GM12878 (cell line): ENCODE results near the gene PFKFB3. TPM values are rescaled to one million over a fixed set of nuclear protein-coding genes. Genes with fewer than 3 reads are reported as not detected.

Experiments used
- CUX1 ChIP-seq: IDR thresholded peaks from 2 replicates; pipeline ENCODE4 v1.6.1; 2012; ENCODE audit warnings: improper control_type of control experiment, low read depth, low read length; ENCODE audit not compliant: insufficient replicate concordance
- EGR1 ChIP-seq, 2 experiments: IDR thresholded peaks; 1 replicate in 1 of 2; 2 replicates in 1 of 2; pipeline ENCODE4 v1.6.1; 2011 to 2012; ENCODE audit warnings: low read depth in 2 of 2, low read length in 2 of 2, borderline replicate concordance in 1 of 2, mild to moderate bottlenecking in 1 of 2, moderate library complexity in 1 of 2
- MYB ChIP-seq: fragments of 150-350 bp; IDR thresholded peaks from 2 replicates; pipeline ENCODE4 v1.6.1; 2014; ENCODE audit warnings: mild to moderate bottlenecking, low read depth, low read length, borderline replicate concordance
- PAX8 ChIP-seq: fragments of 450-650 bp; IDR thresholded peaks from 2 replicates; pipeline ENCODE4 v1.6.1; 2017; ENCODE audit warnings: mild to moderate bottlenecking, moderate library complexity
- RB1 ChIP-seq: fragments of 450-650 bp; formaldehyde crosslinking; IDR thresholded peaks from 2 replicates; pipeline ENCODE4 v1.6.1; 2017; ENCODE audit warnings: mild to moderate bottlenecking, borderline replicate concordance
- polyA plus RNA-seq, 11 experiments: library from polyadenylated mRNA; depleted of rRNA in 4 of 11; unstranded in 6 of 11; stranded (reverse) in 5 of 11; fragments of >200 nt; fragmentation: Nextera tagmentation in 4 of 11; fragmentation: Illumina TruSeq in 1 of 11; extraction: Ambion mirVana in 4 of 11; extraction: Trizol in 1 of 11; gene quantifications; 1 replicate in 1 of 11; 2 replicates in 10 of 11; pipeline versions ENCODE4 v1.2.1 to v1.2.3, GENCODE V29; 2011 to 2016; ENCODE audit warnings: inconsistent platforms in 2 of 11, missing spikeins in 2 of 11, low read depth in 1 of 11
- total RNA-seq, 4 experiments: library from RNA; depleted of rRNA in 3 of 4; stranded (reverse); fragments of >200 nt in 3 of 4; fragmentation: Illumina TruSeq in 1 of 4; extraction: Trizol in 1 of 4; gene quantifications; 2 replicates each; pipeline versions ENCODE4 v1.2.1 to v1.2.3, GENCODE V29; 2013 to 2021
- TF ChIP-seq, protein P1 (sequence below): IDR thresholded peaks from 2 replicates; pipeline ENCODE4 v1.6.1; 2011; ENCODE audit warnings: borderline replicate concordance, low read depth, mild to moderate bottlenecking, moderate library complexity, mixed read lengths, low read length; ENCODE audit not compliant: insufficient read depth; ENCODE audit errors: extremely low read length

The PFKFB3 gene
- total and polyA plus RNA-seq, 10 of the 15 experiments (the other 5 are each of a cell fraction or from before 2014, with no cell fraction given), result 1.6 to 46.7 (median 13.7) TPM

DNA sequence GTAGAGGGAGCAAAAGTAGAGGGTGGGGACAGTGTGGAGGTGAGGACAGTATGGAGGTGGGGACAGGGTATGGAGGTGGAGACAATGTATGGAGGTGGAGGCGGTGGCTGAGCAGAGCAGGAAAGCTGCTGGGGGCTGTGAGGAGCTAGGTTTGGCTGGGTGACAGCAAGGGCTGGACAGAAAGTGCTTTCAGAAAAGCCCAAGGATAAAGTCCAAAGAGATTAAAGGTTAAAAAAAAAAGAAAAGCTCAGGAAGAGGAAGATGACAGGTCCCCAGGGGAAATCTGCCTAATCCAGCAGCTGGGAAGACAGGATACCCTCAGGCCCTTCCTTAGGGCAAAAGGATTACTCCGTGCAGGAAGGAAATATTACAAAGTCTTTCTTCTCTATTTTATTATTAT, 32.1 kb upstream of the PFKFB3 start (continued):
- no peak for TF ChIP-seq CUX1
- no peak for TF ChIP-seq PAX8
- TF ChIP-seq, protein P1, sequence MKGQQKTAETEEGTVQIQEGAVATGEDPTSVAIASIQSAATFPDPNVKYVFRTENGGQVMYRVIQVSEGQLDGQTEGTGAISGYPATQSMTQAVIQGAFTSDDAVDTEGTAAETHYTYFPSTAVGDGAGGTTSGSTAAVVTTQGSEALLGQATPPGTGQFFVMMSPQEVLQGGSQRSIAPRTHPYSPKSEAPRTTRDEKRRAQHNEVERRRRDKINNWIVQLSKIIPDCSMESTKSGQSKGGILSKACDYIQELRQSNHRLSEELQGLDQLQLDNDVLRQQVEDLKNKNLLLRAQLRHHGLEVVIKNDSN, result no peak
- no peak for TF ChIP-seq EGR1 (IDR thresholded peaks at IDR 0.05; ENCODE audit: borderline replicate concordance in 1 of 2, low read depth in 2 of 2, low read length in 2 of 2)
- no peak for TF ChIP-seq RB1
- TF ChIP-seq MYB, result no peak
- TF ChIP-seq, all 136 proteins: peak for 0
